Smooth muscle cell (in vitro differentiated cells): Measurements from ENCODE around the gene DUSP7. TPM values are rescaled to one million over a fixed set of nuclear protein-coding genes. Genes with fewer than 3 reads are reported as not detected.

Experiments used
- DNase-seq: peaks from one replicate; lab custom pipeline; 2025; ENCODE audit not compliant: unreplicated experiment; lab: John Stamatoyannopoulos, UW
- H2AFZ ChIP-seq: fragments of 200-600 bp; sonication (generic); 2 replicates; pipeline ENCODE4 v1.6.0; 2016; ENCODE audit warnings: antibody characterized with exemption, low read depth, mild to moderate bottlenecking
- H3F3A ChIP-seq: fragments of 200-600 bp; sonication (generic); 2 replicates; pipeline ENCODE4 v1.6.0; 2017; ENCODE audit warnings: antibody characterized with exemption, low read depth
- H3K27ac ChIP-seq: fragments of 200-600 bp; sonication (generic); 2 replicates; pipeline ENCODE4 v1.5.1; 2016; ENCODE audit warnings: low read depth, mild to moderate bottlenecking
- H3K27me3 ChIP-seq: fragments of 200-600 bp; sonication (generic); 2 replicates; pipeline ENCODE4 v1.6.1; 2016; ENCODE audit warnings: low read depth, mild to moderate bottlenecking
- H3K36me3 ChIP-seq: fragments of 200-600 bp; sonication (generic); 2 replicates; pipeline ENCODE4 v1.5.1; 2016; ENCODE audit warnings: low read depth
- H3K4me1 ChIP-seq: fragments of 200-600 bp; sonication (generic); 2 replicates; pipeline ENCODE4 v1.5.1; 2016; ENCODE audit warnings: low read depth
- H3K4me2 ChIP-seq: fragments of 200-600 bp; sonication (generic); 2 replicates; pipeline ENCODE4 v1.6.0; 2016; ENCODE audit warnings: mild to moderate bottlenecking
- H3K4me3 ChIP-seq: fragments of 200-600 bp; sonication (generic); 2 replicates; pipeline ENCODE4 v1.5.1; 2016; ENCODE audit warnings: mild to moderate bottlenecking
- H3K79me2 ChIP-seq: fragments of 200-600 bp; sonication (generic); 2 replicates; pipeline ENCODE4 v1.6.0; 2016; ENCODE audit warnings: low read depth, mild to moderate bottlenecking
- H3K9ac ChIP-seq: fragments of 200-600 bp; sonication (generic); 2 replicates; pipeline ENCODE4 v1.6.0; 2016; ENCODE audit warnings: low read depth
- H3K9me3 ChIP-seq: fragments of 200-600 bp; sonication (generic); replicated peaks from 2 replicates; pipeline ENCODE4 v1.5.1; 2016; ENCODE audit warnings: low read depth
- H4K20me1 ChIP-seq: fragments of 200-600 bp; sonication (generic); 2 replicates; pipeline ENCODE4 v1.6.0; 2016; ENCODE audit warnings: low read depth
- CTCF ChIP-seq: fragments of 200-600 bp; sonication (generic); IDR thresholded peaks from 2 replicates; pipeline ENCODE4 v1.5.1; 2017; ENCODE audit warnings: borderline replicate concordance, mild to moderate bottlenecking, antibody characterized with exemption; ENCODE audit not compliant: insufficient read depth, poor library complexity, severe bottlenecking
- WGBS: methylation state at CpG from one replicate; pipeline ENCODE4 v1.1.7; 2016; ENCODE audit warnings: low lambda C conversion rate; 5-methylcytosine and 5-hydroxymethylcytosine counted together
- polyA plus RNA-seq: library from polyadenylated mRNA; unstranded; fragments of >200 nt; fragmentation: Nextera tagmentation; extraction: Ambion mirVana; gene quantifications from 2 replicates; pipeline ENCODE4 v1.2.1, GENCODE V29; 2016
- total RNA-seq: library from RNA; depleted of rRNA; stranded (reverse); fragments of >200 nt; gene quantifications from 2 replicates; pipeline ENCODE4 v1.2.3, GENCODE V29; 2014

DUSP7 gene
- total and polyA plus RNA-seq, 2 experiments from 2014 or later = 12.4 to 26.8 TPM

- Histone ChIP-seq H3K4me1 (peaks cover 14% of the 10 kb centered on the region), H4K20me1 (no peaks in the 10 kb centered on the region), H3K27me3 (no peaks in the 10 kb centered on the region), H3K79me2 (no peaks in the 10 kb centered on the region), H3K9me3 (no peaks in the 10 kb centered on the region), H3K4me3 (no peak overlapping the region), H3F3A (no peaks in the 10 kb centered on the region), H3K4me2 (no peak overlapping the region), H3K9ac (no peak overlapping the region), H3K27ac (no peak overlapping the region), H2AFZ (no peak overlapping the region), H3K36me3 (no peaks in the 10 kb centered on the region)
- WGBS = 78% methylated on average over 22 of the region's 22 CpGs
- no peak for DNase-seq
- TF ChIP-seq CTCF = no peak
Measured at GRCh38 chr3:52070724-52071621, 14.6 kb upstream of the DUSP7 start.

- no peak overlapping the region for H3K27ac ChIP-seq
- H4K20me1 ChIP-seq = no peaks in the 10 kb centered on the region
- TF ChIP-seq CTCF = no peak
- no peaks in the 10 kb centered on the region for H3K9me3 ChIP-seq
- H3K9ac ChIP-seq = no peak overlapping the region
- no peak overlapping the region for H2AFZ ChIP-seq
- no peaks in the 10 kb centered on the region for H3F3A ChIP-seq
- no peak overlapping the region for H3K4me2 ChIP-seq
- 76% methylated on average over 4 of the region's 4 CpGs for WGBS
- H3K4me1 ChIP-seq = peaks cover 14% of the 10 kb centered on the region
- H3K36me3 ChIP-seq = no peaks in the 10 kb centered on the region
- H3K4me3 ChIP-seq = no peak overlapping the region
- H3K27me3 ChIP-seq = no peaks in the 10 kb centered on the region
- H3K79me2 ChIP-seq = no peaks in the 10 kb centered on the region
- DNase-seq = no peak
Measured at GRCh38 chr3:52069855-52070254, 13.5 kb upstream of the DUSP7 start.

DNA sequence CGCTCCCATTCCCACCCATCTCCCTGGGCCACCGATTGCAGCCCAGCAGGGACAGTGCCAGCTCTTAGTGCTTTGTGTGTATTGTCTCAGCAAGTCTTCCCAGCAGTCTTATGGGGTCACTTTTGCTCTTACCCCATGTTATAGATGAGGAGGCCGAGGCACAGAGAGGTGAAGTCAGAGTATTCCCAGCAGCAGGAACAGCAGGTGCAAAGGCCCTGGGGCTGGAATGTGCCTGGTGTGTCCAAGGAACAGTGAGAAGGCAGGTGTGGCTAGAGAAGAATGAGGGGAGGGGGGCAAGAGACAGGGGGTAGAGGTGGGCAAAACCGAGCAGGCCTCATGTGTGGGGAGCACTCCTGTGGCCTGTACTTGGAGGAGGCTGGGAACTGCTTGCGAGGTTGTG, 12.8 kb upstream of the DUSP7 start:
- no peak overlapping the region for H3K27ac ChIP-seq
- TF ChIP-seq CTCF = no peak
- DNase-seq = no peak
- no peaks in the 10 kb centered on the region for H3K36me3 ChIP-seq
- no peak overlapping the region for H2AFZ ChIP-seq
- no peaks in the 10 kb centered on the region for H3K27me3 ChIP-seq
- no peak overlapping the region for H3K4me2 ChIP-seq
- H3K9me3 ChIP-seq = no peaks in the 10 kb centered on the region
- no peaks in the 10 kb centered on the region for H3F3A ChIP-seq
- no peak overlapping the region for H3K4me3 ChIP-seq
- peaks cover 14% of the 10 kb centered on the region for H3K4me1 ChIP-seq
- 91% methylated on average over 5 of the region's 5 CpGs for WGBS
- no peaks in the 10 kb centered on the region for H3K79me2 ChIP-seq
- no peaks in the 10 kb centered on the region for H4K20me1 ChIP-seq
- H3K9ac ChIP-seq = no peak overlapping the region

- no peak overlapping the region for H3K9ac ChIP-seq
- H3K9me3 ChIP-seq = no peaks in the 10 kb centered on the region
- H3K27me3 ChIP-seq = no peaks in the 10 kb centered on the region
- peak overlapping the region; percentile 83 for H3K27ac ChIP-seq
- H3K4me2 ChIP-seq = no peak overlapping the region
- H4K20me1 ChIP-seq = no peaks in the 10 kb centered on the region
- no peak overlapping the region for H2AFZ ChIP-seq
- no peaks in the 10 kb centered on the region for H3K79me2 ChIP-seq
- no peaks in the 10 kb centered on the region for H3F3A ChIP-seq
- no peaks in the 10 kb centered on the region for H3K36me3 ChIP-seq
- no peak for DNase-seq
- no peak overlapping the region for H3K4me3 ChIP-seq
- H3K4me1 ChIP-seq = peaks cover 14% of the 10 kb centered on the region
- WGBS = 95% methylated on average over 12 of the region's 12 CpGs
- no peak for TF ChIP-seq CTCF
Measured at GRCh38 chr3:52068730-52069129, 12.4 kb upstream of the DUSP7 start.
